Measurements from ENCODE around the gene CCDC69.
A peak's percentile ranks its signal among the peaks of the same experiment; 100 is the strongest.

The CCDC69 gene

DNA sequence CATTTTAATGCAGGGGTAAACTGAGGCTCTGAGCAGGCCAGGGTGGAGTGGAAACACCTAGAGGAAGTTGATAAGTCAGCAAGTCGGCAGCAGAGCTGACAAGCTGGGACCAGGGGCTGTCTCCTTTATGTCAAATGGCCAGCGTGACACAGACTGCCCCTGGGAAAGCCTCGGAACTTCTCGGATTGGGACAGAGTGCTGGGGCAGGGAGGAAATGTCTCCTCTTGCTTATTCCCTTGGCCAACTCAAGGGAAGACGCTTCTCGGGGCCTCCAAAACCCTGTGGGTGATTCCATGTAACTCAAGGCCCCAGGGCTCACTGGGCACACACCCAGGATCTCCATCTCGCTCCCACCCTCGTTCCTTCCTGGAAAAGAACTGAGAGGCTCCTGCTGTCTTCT is 40.9 kb downstream of the CCDC69 start:
- no peak for DNase-seq
- Histone ChIP-seq H2BK15ac (ENCODE audit: low read depth, poor library complexity, severe bottlenecking) (no peak overlapping the region), H3K9ac (ENCODE audit: low read length) (no peak overlapping the region), H4K91ac (ENCODE audit: low read length) (no peak overlapping the region), H3K4ac (ENCODE audit: low read depth in 1 of 2, low read length in 2 of 2) (no peak overlapping the region), H3K4me1 (ENCODE audit: control insufficient read depth, insufficient read depth, low read depth, low read length) (no peaks in the 10 kb centered on the region), H3K14ac (ENCODE audit: low read length in 2 of 2) (no peak overlapping the region), H3K18ac (ENCODE audit: low read depth in 1 of 2, low read length in 2 of 2) (peak overlapping the region in 1 of 2 experiments; percentile 54), H3K9me3 (ENCODE audit: control insufficient read depth, low read length) (no peaks in the 10 kb centered on the region), H2AFZ (ENCODE audit: low read depth, low read length) (no peak overlapping the region), H2AK5ac (ENCODE audit: low read length, severe bottlenecking) (no peak overlapping the region), H2BK120ac (ENCODE audit: low read depth, low read length) (no peak overlapping the region), H3K79me1 (replicated peaks; ENCODE audit: low read length, poor library complexity, severe bottlenecking) (no peaks in the 10 kb centered on the region), H2BK5ac (ENCODE audit: low read depth, low read length, poor library complexity, severe bottlenecking) (no peak overlapping the region), H3K4me2 (ENCODE audit: low read length, poor library complexity, severe bottlenecking) (no peak overlapping the region), H3K4me3 (ENCODE audit: insufficient read depth in 1 of 2, low read depth in 1 of 2, low read length in 2 of 2) (no peak overlapping the region), H3K27me3 (ENCODE audit: control insufficient read depth in 1 of 2, insufficient read depth in 1 of 2, low read length in 2 of 2) (peaks cover 0 to 17% of the 10 kb centered on the region in 2 experiments), H2BK12ac (ENCODE audit: low read length in 2 of 2) (no peak overlapping the region), H4K8ac (ENCODE audit: low read length) (no peak overlapping the region), H3K36me3 (ENCODE audit: control insufficient read depth in 1 of 2, insufficient read depth in 2 of 2, low read depth in 1 of 2, low read length in 2 of 2) (peaks cover 0 to 5% of the 10 kb centered on the region in 2 experiments), H3K27ac (ENCODE audit: low read length, poor library complexity, severe bottlenecking) (no peak overlapping the region), H3K23ac (ENCODE audit: low read length in 2 of 2) (no peak overlapping the region)
- 91% methylated on average over 8 of the region's 8 CpGs for WGBS

DNA sequence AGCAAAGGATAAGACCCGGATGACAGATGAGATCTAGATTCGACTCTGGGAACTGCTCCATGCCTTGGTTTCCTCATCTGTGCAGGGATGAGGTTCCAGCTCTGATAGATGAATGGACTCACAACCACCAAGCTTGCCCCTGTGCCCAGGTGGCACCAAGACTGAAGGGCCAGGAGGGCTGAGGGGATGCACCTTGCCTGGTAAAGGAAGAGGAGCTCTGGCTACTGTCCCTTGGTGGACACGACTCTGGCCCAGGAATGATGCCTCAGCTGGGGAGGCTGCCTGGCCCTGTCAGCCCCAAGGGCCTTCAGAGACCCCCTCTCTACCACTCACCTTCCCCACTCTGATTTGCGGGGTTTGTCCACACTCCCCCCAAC is 41.4 kb downstream of the CCDC69 start:
- Histone ChIP-seq H3K27ac (ENCODE audit: low read length, poor library complexity, severe bottlenecking) (no peak overlapping the region), H2BK120ac (ENCODE audit: low read depth, low read length) (no peak overlapping the region), H2AK5ac (ENCODE audit: low read length, severe bottlenecking) (no peak overlapping the region), H3K4me2 (ENCODE audit: low read length, poor library complexity, severe bottlenecking) (no peak overlapping the region), H3K9me3 (ENCODE audit: control insufficient read depth, low read length) (no peaks in the 10 kb centered on the region), H3K4me1 (ENCODE audit: control insufficient read depth, insufficient read depth, low read depth, low read length) (no peaks in the 10 kb centered on the region), H2BK5ac (ENCODE audit: low read depth, low read length, poor library complexity, severe bottlenecking) (no peak overlapping the region), H3K23ac (ENCODE audit: low read length in 2 of 2) (no peak overlapping the region), H4K91ac (ENCODE audit: low read length) (no peak overlapping the region), H4K8ac (ENCODE audit: low read length) (no peak overlapping the region), H2AFZ (ENCODE audit: low read depth, low read length) (no peak overlapping the region), H2BK12ac (ENCODE audit: low read length in 2 of 2) (no peak overlapping the region), H3K14ac (ENCODE audit: low read length in 2 of 2) (no peak overlapping the region), H3K27me3 (ENCODE audit: control insufficient read depth in 1 of 2, insufficient read depth in 1 of 2, low read length in 2 of 2) (peaks cover 0 to 17% of the 10 kb centered on the region in 2 experiments), H3K36me3 (ENCODE audit: control insufficient read depth in 1 of 2, insufficient read depth in 2 of 2, low read depth in 1 of 2, low read length in 2 of 2) (peaks cover 0 to 5% of the 10 kb centered on the region in 2 experiments), H3K79me1 (replicated peaks; ENCODE audit: low read length, poor library complexity, severe bottlenecking) (no peaks in the 10 kb centered on the region), H3K9ac (ENCODE audit: low read length) (peak overlapping the region; percentile 9), H3K4me3 (ENCODE audit: insufficient read depth in 1 of 2, low read depth in 1 of 2, low read length in 2 of 2) (no peak overlapping the region), H3K4ac (ENCODE audit: low read depth in 1 of 2, low read length in 2 of 2) (no peak overlapping the region), H3K18ac (ENCODE audit: low read depth in 1 of 2, low read length in 2 of 2) (no peak overlapping the region), H2BK15ac (ENCODE audit: low read depth, poor library complexity, severe bottlenecking) (no peak overlapping the region)
- no peak for DNase-seq
- WGBS, result 93% methylated on average over 4 of the region's 4 CpGs

GRCh38 chr5:151181818-151182523 is 41.9 kb downstream of the CCDC69 start:
- WGBS, result 74% methylated on average over 4 of the region's 4 CpGs
- peak overlapping the region; percentile 9 for H3K9ac ChIP-seq (ENCODE audit: low read length)
- DNase-seq, result peak; percentile 16
- no peak overlapping the region for H4K8ac ChIP-seq (ENCODE audit: low read length)
- H3K27me3 ChIP-seq (ENCODE audit: control insufficient read depth in 1 of 2, insufficient read depth in 1 of 2, low read length in 2 of 2), result peaks cover 0 to 17% of the 10 kb centered on the region in 2 experiments
- H2BK12ac ChIP-seq (ENCODE audit: low read length in 2 of 2), result no peak overlapping the region
- peaks cover 0 to 5% of the 10 kb centered on the region in 2 experiments for H3K36me3 ChIP-seq (ENCODE audit: control insufficient read depth in 1 of 2, insufficient read depth in 2 of 2, low read depth in 1 of 2, low read length in 2 of 2)
- H3K4me3 ChIP-seq (ENCODE audit: insufficient read depth in 1 of 2, low read depth in 1 of 2, low read length in 2 of 2), result no peak overlapping the region
- no peak overlapping the region for H3K4me2 ChIP-seq (ENCODE audit: low read length, poor library complexity, severe bottlenecking)
- H2AK5ac ChIP-seq (ENCODE audit: low read length, severe bottlenecking), result no peak overlapping the region
- no peak overlapping the region for H3K14ac ChIP-seq (ENCODE audit: low read length in 2 of 2)
- H3K79me1 ChIP-seq (replicated peaks; ENCODE audit: low read length, poor library complexity, severe bottlenecking), result no peaks in the 10 kb centered on the region
- H3K4ac ChIP-seq (ENCODE audit: low read depth in 1 of 2, low read length in 2 of 2), result no peak overlapping the region
- no peaks in the 10 kb centered on the region for H3K9me3 ChIP-seq (ENCODE audit: control insufficient read depth, low read length)
- H3K27ac ChIP-seq (ENCODE audit: low read length, poor library complexity, severe bottlenecking), result no peak overlapping the region
- H3K4me1 ChIP-seq (ENCODE audit: control insufficient read depth, insufficient read depth, low read depth, low read length), result no peaks in the 10 kb centered on the region
- no peak overlapping the region for H3K23ac ChIP-seq (ENCODE audit: low read length in 2 of 2)
- H3K18ac ChIP-seq (ENCODE audit: low read depth in 1 of 2, low read length in 2 of 2), result no peak overlapping the region
- no peak overlapping the region for H2BK15ac ChIP-seq (ENCODE audit: low read depth, poor library complexity, severe bottlenecking)
- no peak overlapping the region for H2BK5ac ChIP-seq (ENCODE audit: low read depth, low read length, poor library complexity, severe bottlenecking)
- no peak overlapping the region for H2BK120ac ChIP-seq (ENCODE audit: low read depth, low read length)
- H4K91ac ChIP-seq (ENCODE audit: low read length), result no peak overlapping the region
- H2AFZ ChIP-seq (ENCODE audit: low read depth, low read length), result no peak overlapping the region

GRCh38 chr5:151180291-151180690 is 43.6 kb downstream of the CCDC69 start:
- Histone ChIP-seq H2BK5ac (ENCODE audit: low read depth, low read length, poor library complexity, severe bottlenecking) (no peak overlapping the region), H3K27ac (ENCODE audit: low read length, poor library complexity, severe bottlenecking) (no peak overlapping the region), H3K9me3 (ENCODE audit: control insufficient read depth, low read length) (no peaks in the 10 kb centered on the region), H2BK120ac (ENCODE audit: low read depth, low read length) (no peak overlapping the region), H3K4me1 (ENCODE audit: control insufficient read depth, insufficient read depth, low read depth, low read length) (no peaks in the 10 kb centered on the region), H3K9ac (ENCODE audit: low read length) (no peak overlapping the region), H3K4me3 (ENCODE audit: insufficient read depth in 1 of 2, low read depth in 1 of 2, low read length in 2 of 2) (no peak overlapping the region), H3K36me3 (ENCODE audit: control insufficient read depth in 1 of 2, insufficient read depth in 2 of 2, low read depth in 1 of 2, low read length in 2 of 2) (peaks cover 0 to 1% of the 10 kb centered on the region in 2 experiments), H2BK15ac (ENCODE audit: low read depth, poor library complexity, severe bottlenecking) (peak overlapping the region; percentile 16), H3K18ac (ENCODE audit: low read depth in 1 of 2, low read length in 2 of 2) (no peak overlapping the region), H3K23ac (ENCODE audit: low read length in 2 of 2) (no peak overlapping the region), H3K14ac (ENCODE audit: low read length in 2 of 2) (no peak overlapping the region), H3K79me1 (replicated peaks; ENCODE audit: low read length, poor library complexity, severe bottlenecking) (no peaks in the 10 kb centered on the region), H4K91ac (ENCODE audit: low read length) (no peak overlapping the region), H2AK5ac (ENCODE audit: low read length, severe bottlenecking) (no peak overlapping the region), H3K4ac (ENCODE audit: low read depth in 1 of 2, low read length in 2 of 2) (no peak overlapping the region), H3K4me2 (ENCODE audit: low read length, poor library complexity, severe bottlenecking) (no peak overlapping the region), H2AFZ (ENCODE audit: low read depth, low read length) (no peak overlapping the region), H4K8ac (ENCODE audit: low read length) (no peak overlapping the region), H3K27me3 (ENCODE audit: control insufficient read depth in 1 of 2, insufficient read depth in 1 of 2, low read length in 2 of 2) (peaks cover 0 to 15% of the 10 kb centered on the region in 2 experiments), H2BK12ac (ENCODE audit: low read length in 2 of 2) (no peak overlapping the region)
- WGBS, result 91% methylated on average over 3 of the region's 6 CpGs
- no peak for DNase-seq
